Ureter (tissue), 1 donor: ENCODE results near the gene TMEM273. TPM values are rescaled to one million over a fixed set of nuclear protein-coding genes. Genes with fewer than 3 reads are reported as not detected.

Source experiments
- DNase-seq: peaks from one replicate; pipeline ENCODE4 v3.0.0-alpha.2; 2020; ENCODE audit warnings: low spot score
- total RNA-seq: library from RNA; stranded (reverse); gene quantifications from one replicate; pipeline ENCODE4 v1.2.4, GENCODE V29; 2023
- donor health status: DM: yes; HTN: yes; CAD: no.

Gene TMEM273
- total RNA-seq, result 26.6 TPM

- DNase-seq, result peak; percentile 72
Observed at GRCh38 chr10:49187950-49188761, at the start of gene TMEM273. Gene TMEM273, minus strand, starts transcription at chr10:49188391. Its CDS starts 55 bp downstream, at chr10:49188336.

- no peak for DNase-seq
Observed at GRCh38 chr10:49237985-49238384, 49.8 kb upstream of the TMEM273 start.

GRCh38 chr10:49235392-49235791, 47.2 kb upstream of the TMEM273 start:
- no peak for DNase-seq

- no peak for DNase-seq
Observed at GRCh38 chr10:49231086-49231820, 43.1 kb upstream of the TMEM273 start.

GRCh38 chr10:49230004-49230403, 41.8 kb upstream of the TMEM273 start:
- DNase-seq, result no peak

- no peak for DNase-seq
Observed at GRCh38 chr10:49228677-49229076, 40.5 kb upstream of the TMEM273 start.

- DNase-seq, result no peak
Observed at GRCh38 chr10:49227406-49227805, 39.2 kb upstream of the TMEM273 start.

GRCh38 chr10:49226594-49226993, 38.4 kb upstream of the TMEM273 start:
- no peak for DNase-seq

GRCh38 chr10:49225218-49225876, 37.2 kb upstream of the TMEM273 start:
- DNase-seq, result no peak

- DNase-seq, result no peak
Observed at GRCh38 chr10:49223205-49223604, 35.0 kb upstream of the TMEM273 start.

GRCh38 chr10:49222170-49222569, 34.0 kb upstream of the TMEM273 start:
- no peak for DNase-seq

GRCh38 chr10:49220679-49221078, 32.5 kb upstream of the TMEM273 start:
- DNase-seq, result no peak

GRCh38 chr10:49220031-49220430, 31.8 kb upstream of the TMEM273 start:
- DNase-seq, result no peak

GRCh38 chr10:49219248-49219647, 31.1 kb upstream of the TMEM273 start:
- DNase-seq, result no peak

GRCh38 chr10:49218480-49218879, 30.3 kb upstream of the TMEM273 start:
- DNase-seq, result no peak

GRCh38 chr10:49217645-49218044, 29.5 kb upstream of the TMEM273 start:
- no peak for DNase-seq

- no peak for DNase-seq
Observed at GRCh38 chr10:49213211-49213610, 25.0 kb upstream of the TMEM273 start.

GRCh38 chr10:49212783-49213182, 24.6 kb upstream of the TMEM273 start:
- no peak for DNase-seq

GRCh38 chr10:49212076-49212475, 23.9 kb upstream of the TMEM273 start:
- no peak for DNase-seq

- no peak for DNase-seq
Observed at GRCh38 chr10:49208996-49209395, 20.8 kb upstream of the TMEM273 start.

GRCh38 chr10:49207936-49208487, 19.8 kb upstream of the TMEM273 start:
- no peak for DNase-seq

GRCh38 chr10:49207113-49207512, 18.9 kb upstream of the TMEM273 start:
- no peak for DNase-seq
